Kidney capillary endothelial cell (primary cell): ENCODE measurements around the gene MTURN.
"Not testable (repeated sequence)": the region's sequence is repeated elsewhere in the genome, so short reads cannot be mapped to it uniquely, and the experiment has no call there.

Source experiments
- DNase-seq: peaks from one replicate; pipeline ENCODE4 v3.0.0-alpha.2; 2018; ENCODE audit warnings: low spot score

MTURN gene

DNA sequence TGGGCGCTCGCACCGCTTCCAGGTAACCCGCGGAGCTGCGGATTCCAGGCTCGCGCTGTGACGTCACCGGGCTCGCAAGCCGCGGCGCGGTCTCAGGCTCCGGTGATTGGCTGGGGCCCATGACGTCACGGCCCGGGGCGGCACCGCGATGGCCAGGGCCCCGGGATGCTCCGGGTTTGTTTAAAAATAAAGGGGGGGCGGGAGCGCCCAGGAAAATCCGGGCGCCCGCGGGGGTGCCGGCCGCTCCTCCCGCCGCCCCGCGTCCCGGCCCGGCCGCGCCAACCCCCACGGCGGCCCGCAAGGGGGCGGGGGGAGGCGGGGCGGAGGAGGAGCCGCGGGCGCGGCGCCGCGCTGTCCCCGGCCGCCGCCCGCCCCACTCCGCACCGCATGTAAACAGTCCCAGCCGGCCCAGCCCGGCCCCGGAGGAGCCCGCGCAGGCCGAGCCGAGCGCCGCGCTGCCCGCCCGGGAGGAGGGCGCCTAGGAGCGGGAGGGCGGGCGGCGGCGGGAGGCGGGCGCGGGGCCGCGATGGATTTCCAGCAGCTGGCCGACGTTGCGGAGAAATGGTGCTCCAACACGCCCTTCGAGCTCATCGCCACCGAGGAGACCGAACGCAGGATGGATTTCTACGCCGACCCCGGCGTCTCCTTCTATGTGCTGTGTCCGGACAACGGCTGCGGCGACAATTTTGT, at the start of gene MTURN:
MTURN (plus strand) TSS at position 376 of the 690 bp plus-strand sequence; CDS start at position 527, 151 bp downstream.
- peak; percentile 67 for DNase-seq

GRCh38 chr7:30086529-30086928, 48.3 kb upstream of the MTURN start:
- DNase-seq: no peak

DNA sequence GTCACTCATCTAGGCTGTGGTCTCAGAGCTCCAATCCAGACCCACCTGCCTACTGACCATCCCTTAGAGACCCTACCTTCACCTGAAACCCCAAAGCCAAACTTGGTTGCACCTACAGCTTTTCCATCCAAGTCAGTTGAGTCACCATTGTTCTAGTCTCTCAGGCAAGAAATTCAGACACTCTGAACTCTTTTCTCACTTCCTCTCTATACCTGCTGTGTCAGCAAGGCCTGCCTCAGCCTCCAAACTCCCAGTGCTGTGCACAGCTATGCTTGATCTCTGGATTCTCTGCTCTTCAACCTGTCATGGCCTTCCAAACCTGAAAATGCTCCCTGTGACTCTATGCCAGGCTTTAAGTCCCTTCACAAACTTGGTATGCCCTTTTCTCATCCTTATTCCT, 47.4 kb upstream of the MTURN start:
- DNase-seq: no peak

- no peak for DNase-seq
Observed at GRCh38 chr7:30088362-30088761, 46.4 kb upstream of the MTURN start.

- peak; percentile 49 for DNase-seq
Observed at GRCh38 chr7:30090111-30090510, 44.7 kb upstream of the MTURN start.

DNA sequence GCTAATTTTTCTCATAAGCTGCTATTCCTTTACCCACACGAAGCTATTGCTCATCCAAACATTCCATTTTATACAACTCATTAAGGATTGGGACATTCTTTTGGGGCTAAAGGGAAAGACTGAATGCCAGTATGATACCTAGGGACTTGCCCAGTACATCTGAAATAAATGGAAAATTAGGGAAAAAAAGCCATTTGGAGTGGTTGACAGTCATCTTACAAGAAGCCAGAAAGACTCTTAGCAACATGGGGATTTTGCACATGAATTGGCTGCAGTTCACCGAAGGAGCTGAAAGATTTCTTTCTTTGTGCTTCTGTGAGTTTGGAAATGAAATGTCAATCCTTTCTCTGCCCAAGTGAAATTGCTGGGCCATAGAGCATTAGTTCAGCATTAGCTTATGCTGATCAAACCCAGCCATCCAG, 43.3 kb upstream of the MTURN start:
- DNase-seq: no peak

- no peak for DNase-seq
Observed at GRCh38 chr7:30091987-30092386, 42.8 kb upstream of the MTURN start.

DNA sequence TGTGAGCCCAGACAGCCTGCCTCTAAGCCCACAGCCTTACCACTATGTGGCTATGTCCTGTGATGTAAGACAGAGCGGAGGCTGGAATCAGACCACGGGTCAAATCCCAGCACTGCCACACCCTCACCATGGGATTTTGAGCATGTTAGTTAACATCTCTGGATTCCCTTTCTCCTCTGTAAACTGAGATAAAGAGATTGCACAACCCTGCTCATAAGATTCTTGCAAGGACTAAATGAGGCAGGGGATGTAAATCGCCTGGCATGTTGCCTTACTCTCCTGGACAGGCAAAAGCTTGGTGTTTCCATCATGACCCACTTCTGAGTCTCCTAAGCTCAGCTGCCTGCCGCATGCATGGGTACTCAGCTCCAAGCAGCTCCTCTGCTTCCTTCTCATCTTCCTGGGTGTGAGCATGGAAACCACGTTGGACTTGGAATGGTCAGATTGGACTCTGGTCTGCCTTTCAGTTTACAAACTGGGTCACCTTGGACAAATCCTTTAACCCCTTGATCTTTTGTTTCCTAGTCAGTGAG, 41.3 kb upstream of the MTURN start:
- DNase-seq: no peak

- DNase-seq: not testable (repeated sequence)
Observed at GRCh38 chr7:30098599-30098998, 36.2 kb upstream of the MTURN start.

DNA sequence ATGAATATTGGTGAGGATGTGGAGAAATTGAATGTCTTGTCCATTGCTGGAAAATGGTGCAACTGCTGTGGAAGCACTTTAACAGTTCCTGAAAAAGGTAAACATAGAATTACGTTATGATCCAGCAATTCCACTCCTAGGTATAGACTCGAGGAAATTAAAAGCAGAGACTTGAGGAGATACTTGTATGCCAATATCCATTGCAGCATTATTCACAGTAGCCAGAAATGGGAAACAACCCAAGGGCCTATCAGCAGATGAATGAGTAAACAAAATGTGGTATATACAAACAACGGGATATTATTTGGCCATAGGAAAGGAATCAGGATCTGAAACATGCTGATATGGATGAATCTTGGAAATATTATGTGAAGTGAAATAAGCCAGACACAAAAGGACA, 32.5 kb upstream of the MTURN start:
- DNase-seq: no peak

- no peak for DNase-seq
Observed at GRCh38 chr7:30104157-30104556, 30.6 kb upstream of the MTURN start.

DNA sequence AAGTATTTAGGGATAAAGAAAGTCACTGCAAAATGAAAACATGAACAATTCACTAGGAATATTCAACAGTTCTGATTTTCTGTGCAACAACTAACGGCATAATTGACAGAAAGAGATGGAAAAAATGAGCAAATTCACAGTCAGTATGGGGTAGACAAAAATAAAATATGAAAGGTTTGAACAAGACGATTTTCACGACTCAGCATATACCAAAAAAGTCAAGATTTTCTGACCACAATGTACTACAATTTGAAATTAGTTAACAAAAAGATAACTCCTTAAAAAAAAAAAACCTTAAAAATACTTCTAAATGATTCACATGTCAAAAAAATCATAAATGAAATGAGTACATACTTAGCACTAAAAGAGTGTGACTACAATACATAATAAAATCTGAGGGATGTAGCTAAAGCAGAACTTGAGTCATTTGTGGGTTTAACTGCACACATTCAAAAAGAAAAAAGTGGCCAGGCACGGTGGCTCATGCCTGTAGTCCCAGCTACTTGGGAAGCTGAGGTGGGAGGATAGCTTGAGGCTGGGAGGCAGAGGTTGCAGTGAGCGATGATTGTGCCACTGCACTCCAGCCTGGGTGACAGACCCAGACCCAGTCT, 22.6 kb upstream of the MTURN start:
- no peak for DNase-seq

DNA sequence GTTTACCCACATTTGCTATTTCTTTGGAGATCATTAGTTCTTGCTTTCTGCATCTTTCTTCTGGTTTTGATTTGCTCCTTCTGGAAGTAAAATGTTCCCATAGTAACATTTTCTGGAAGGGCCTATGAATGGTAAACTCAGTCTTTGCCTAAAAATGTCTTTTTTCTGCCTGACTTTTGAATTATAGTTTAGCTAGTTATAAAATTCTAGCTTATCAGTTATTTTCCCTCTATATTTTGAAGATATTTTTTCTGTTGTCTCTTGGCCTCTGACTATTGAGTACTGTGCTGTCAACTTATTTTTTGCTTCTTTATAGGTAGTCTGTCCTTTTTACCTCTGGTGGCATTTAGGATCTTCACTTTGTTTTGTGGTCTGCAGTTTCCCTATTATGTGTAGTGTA, 21.6 kb upstream of the MTURN start:
- no peak for DNase-seq

- DNase-seq: no peak
Observed at GRCh38 chr7:30114536-30115238, 20.1 kb upstream of the MTURN start.

- DNase-seq: no peak
Observed at GRCh38 chr7:30115709-30116297, 19.0 kb upstream of the MTURN start.

- no peak for DNase-seq
Observed at GRCh38 chr7:30116771-30117170, 18.0 kb upstream of the MTURN start.

DNA sequence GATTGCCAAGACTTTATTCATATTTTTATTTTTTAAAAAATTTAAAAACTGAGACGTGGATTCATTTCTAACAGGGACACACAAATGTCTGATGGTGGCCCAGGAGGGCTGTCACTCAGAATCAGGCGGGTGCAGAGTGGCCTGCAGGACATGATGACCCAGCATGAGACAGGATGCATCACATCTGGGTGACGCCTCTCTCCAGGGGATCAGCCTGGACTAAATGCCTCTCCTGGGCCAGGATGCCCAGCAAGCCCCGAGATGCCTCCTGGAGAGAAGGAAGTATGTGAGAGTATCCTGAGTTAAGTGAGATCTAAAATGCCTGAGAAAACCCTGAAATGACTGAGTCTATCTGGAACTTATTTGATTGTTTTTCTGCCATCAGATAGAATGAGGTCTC, 16.9 kb upstream of the MTURN start:
- DNase-seq: no peak

- no peak for DNase-seq
Observed at GRCh38 chr7:30119890-30120577, 14.8 kb upstream of the MTURN start.

DNA sequence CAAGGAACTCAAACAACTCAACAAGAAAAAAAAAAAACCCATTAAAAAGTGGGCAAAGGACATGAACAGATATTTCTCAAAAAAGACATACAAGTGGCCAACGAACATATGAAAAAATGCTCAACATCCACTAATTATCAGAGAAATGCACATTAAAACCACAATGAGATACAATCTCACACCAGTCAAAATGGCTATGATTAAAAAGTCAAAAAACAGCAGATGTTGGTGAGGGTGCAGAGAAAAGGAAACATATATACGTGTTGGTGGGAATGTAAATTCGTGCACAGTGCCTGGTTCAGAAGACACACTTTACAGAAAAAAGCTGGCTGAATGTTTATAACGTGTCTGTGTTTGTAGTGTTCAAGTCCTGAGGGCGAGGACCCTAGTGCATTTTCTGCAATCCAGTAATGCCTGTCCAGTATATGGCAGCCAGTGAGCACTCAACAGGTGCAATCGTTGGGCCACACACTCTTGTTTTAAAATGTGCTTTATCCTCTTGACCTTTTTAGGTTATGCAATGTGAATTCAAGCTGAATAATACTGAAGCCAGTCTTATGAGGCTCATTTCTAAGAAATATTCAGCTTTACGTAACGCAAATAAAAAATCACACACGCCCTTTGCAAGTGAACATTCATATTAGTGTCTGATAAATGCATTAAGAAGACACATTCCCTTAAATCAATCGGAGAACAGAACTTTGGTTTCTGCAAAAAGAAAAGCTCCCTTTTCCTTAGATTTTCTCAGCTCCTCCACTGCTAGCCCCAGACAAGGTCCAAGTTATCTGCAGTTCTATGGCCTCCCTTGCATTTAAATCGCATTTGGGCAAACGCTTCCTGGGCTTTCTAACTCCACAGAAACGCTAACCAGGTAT, 813 bp upstream of the MTURN start:
- DNase-seq: no peak

GRCh38 chr7:30135301-30136116, 723 bp downstream of the MTURN start:
- no peak for DNase-seq
